Endothelial cell of umbilical vein (primary cell): ENCODE results near the gene TMC3. TPM values are rescaled to one million over a fixed set of nuclear protein-coding genes. Genes with fewer than 3 reads are reported as not detected.

ENCODE experiments used
- BruUV-seq: library from RNA; stranded (reverse); fragments of 400-500 nt; replicated peaks from 2 replicates; lab custom pipeline; 2021; lab: Mats Ljungman, UMichigan
- CTCF ChIA-PET: fragments of 300-600, 350-600 bp; sonication (Branson Sonifier 250); formaldehyde crosslinking; loops from one replicate; lab custom pipeline; 2021; ENCODE audit warnings: antibody characterized with exemption, inconsistent platforms; lab: Charles Lee
- POLR2A ChIA-PET: fragments of 300-600, 350-600 bp; sonication (Branson Sonifier 250); formaldehyde crosslinking; loops from one replicate; lab custom pipeline; 2021; ENCODE audit warnings: antibody characterized with exemption, inconsistent platforms; lab: Charles Lee
- DNase-seq: peaks from one replicate; pipeline ENCODE4 v3.0.0-alpha.2; 2011; ENCODE audit warnings: low read depth, low spot score
- FAIRE-seq: peaks from 2 replicates; lab custom pipeline; 2011; peaks lifted over from hg19 to GRCh38; lab: Jason Lieb, UNC
- H2AFZ ChIP-seq: 2 replicates; pipeline ENCODE4 v1.6.0; 2012; ENCODE audit warnings: low read depth, low read length, control low read depth, inconsistent platforms
- H3K27ac ChIP-seq: 2 replicates; pipeline ENCODE4 v1.5.1; 2011; ENCODE audit warnings: low read depth, mild to moderate bottlenecking, control low read depth, low read length, moderate library complexity; ENCODE audit not compliant: insufficient read depth
- H3K27me3 ChIP-seq, 2 experiments: 2 replicates each; pipeline versions ENCODE4 v1.6.0 to v1.6.1; 2011; ENCODE audit warnings: low read length in 2 of 2, mixed read lengths in 1 of 2; ENCODE audit not compliant: control insufficient read depth in 2 of 2, insufficient read depth in 2 of 2
- H3K36me3 ChIP-seq, 2 experiments: 2 replicates in 1 of 2; 3 replicates in 1 of 2; pipeline ENCODE4 v1.5.1; 2011; ENCODE audit warnings: low read length in 2 of 2, mild to moderate bottlenecking in 1 of 2, moderate library complexity in 1 of 2; ENCODE audit not compliant: control insufficient read depth in 2 of 2, insufficient read depth in 2 of 2; ENCODE audit errors: extremely low read depth in 1 of 2
- H3K4me1 ChIP-seq: 3 replicates; pipeline ENCODE4 v1.5.1; 2011; ENCODE audit warnings: mild to moderate bottlenecking, low read length; ENCODE audit not compliant: control insufficient read depth, insufficient read depth; ENCODE audit errors: extremely low read depth
- H3K4me2 ChIP-seq: 2 replicates; pipeline ENCODE4 v1.6.1; 2011; ENCODE audit warnings: low read length, control low read depth, mixed read lengths; ENCODE audit not compliant: insufficient read depth
- H3K4me3 ChIP-seq, 3 experiments: fragments of 200-600 bp in 1 of 3; sonication (generic), shearing (Covaris generic) in 1 of 3; replicated peaks in 1 of 3; 2 replicates each; pipeline ENCODE4 v1.5.1; 2011 to 2016; ENCODE audit warnings: control low read depth in 3 of 3, low read length in 3 of 3, mild to moderate bottlenecking in 2 of 3, inconsistent platforms in 1 of 3, low read depth in 1 of 3, moderate library complexity in 1 of 3; ENCODE audit not compliant: insufficient read depth in 1 of 3
- H3K79me2 ChIP-seq: 2 replicates; pipeline ENCODE4 v1.6.0; 2012; ENCODE audit warnings: low read length, inconsistent platforms; ENCODE audit not compliant: control insufficient read depth, insufficient read depth
- H3K9ac ChIP-seq: replicated peaks from 2 replicates; pipeline ENCODE3; 2011; ENCODE audit warnings: low read length, control low read depth; ENCODE audit not compliant: insufficient read depth; ENCODE audit errors: extremely low read depth
- H3K9me1 ChIP-seq: replicated peaks from 3 replicates; pipeline ENCODE4 v1.6.0; 2011; ENCODE audit warnings: mild to moderate bottlenecking, low read length; ENCODE audit not compliant: control insufficient read depth, insufficient read depth; ENCODE audit errors: extremely low read depth
- H3K9me3 ChIP-seq: replicated peaks from 2 replicates; pipeline ENCODE4 v1.5.1; 2012; ENCODE audit warnings: low read length, inconsistent platforms; ENCODE audit not compliant: control insufficient read depth, insufficient read depth
- H4K20me1 ChIP-seq: replicated peaks from 2 replicates; pipeline ENCODE3; 2011; ENCODE audit warnings: mild to moderate bottlenecking, low read length; ENCODE audit not compliant: control insufficient read depth, insufficient read depth; ENCODE audit errors: extremely low read depth
- EZH2 ChIP-seq: IDR thresholded peaks from 2 replicates; pipeline ENCODE4 v1.6.1; 2012; ENCODE audit warnings: borderline replicate concordance, low read depth, mild to moderate bottlenecking, moderate library complexity, low read length, inconsistent platforms; ENCODE audit not compliant: severe bottlenecking
- FOS ChIP-seq: IDR thresholded peaks from 2 replicates; pipeline ENCODE4 v1.6.1; 2011; ENCODE audit warnings: mild to moderate bottlenecking, low read length, moderate library complexity, borderline replicate concordance; ENCODE audit not compliant: insufficient read depth
- GATA2 ChIP-seq: IDR thresholded peaks from 2 replicates; pipeline ENCODE4 v1.7.0; 2011; ENCODE audit warnings: low read depth, mild to moderate bottlenecking, moderate library complexity, mixed read lengths, low read length; ENCODE audit not compliant: insufficient read length, insufficient read depth
- JUN ChIP-seq: IDR thresholded peaks from 2 replicates; pipeline ENCODE4 v1.6.1; 2011; ENCODE audit warnings: borderline replicate concordance, low read depth; ENCODE audit not compliant: insufficient read length, insufficient read depth
- MYC ChIP-seq: IDR thresholded peaks from one replicate; pipeline ENCODE4 v1.6.1; 2011; ENCODE audit warnings: mild to moderate bottlenecking, low read depth, low read length
- POLR2A ChIP-seq: IDR thresholded peaks from 2 replicates; pipeline ENCODE4 v1.6.1; 2012; ENCODE audit warnings: low read depth, mild to moderate bottlenecking, control low read depth, low read length
- POLR2AphosphoS5 ChIP-seq: IDR thresholded peaks from 2 replicates; pipeline ENCODE4 v1.6.1; 2012; ENCODE audit warnings: low read depth, mild to moderate bottlenecking, control low read depth, low read length, moderate library complexity; ENCODE audit not compliant: insufficient read depth
- dilution Hi-C: fragments of 300-500 bp; cut with MboI; formaldehyde crosslinking; loops from one replicate; pipeline ENCODE4 v1.15.0; 2019; ENCODE audit warnings: low sequenced_read_pairs; ENCODE audit not compliant: extremely low pct_ligation_motif_present
- intact Hi-C: fragments of 100-400 bp; cut with micrococcal nuclease; formaldehyde crosslinking; loops from one replicate; pipeline ENCODE4 v1.10.0; 2022
- polyA plus RNA-seq, 4 experiments: library from polyadenylated mRNA; depleted of rRNA in 3 of 4; stranded (reverse) in 3 of 4; unstranded in 1 of 4; fragments of >200 nt; gene quantifications; 2 replicates each; pipeline versions ENCODE4 v1.2.1 to v1.2.3, GENCODE V29; 2011 to 2012; ENCODE audit warnings: missing spikeins in 1 of 4
- total RNA-seq: library from RNA; stranded (reverse); gene quantifications from 2 replicates; pipeline ENCODE4 v1.2.3, GENCODE V29; 2021
- TF ChIP-seq, protein P1 (sequence below), 2 donors: IDR thresholded peaks; 1 replicate in 1 of 2; 2 replicates in 1 of 2; pipeline ENCODE4 v1.5.1; 2011; ENCODE audit warnings: low read length in 2 of 2, mild to moderate bottlenecking in 2 of 2, moderate library complexity in 2 of 2, control low read depth in 1 of 2, inconsistent platforms in 1 of 2, low read depth in 1 of 2; ENCODE audit not compliant: insufficient read depth in 1 of 2; ENCODE audit errors: extremely low read depth in 1 of 2

The TMC3 gene
- total and polyA plus RNA-seq, 2 donors (not counting 3 experiments of a cell fraction or from before 2014, with no cell fraction given): not detected

DNA sequence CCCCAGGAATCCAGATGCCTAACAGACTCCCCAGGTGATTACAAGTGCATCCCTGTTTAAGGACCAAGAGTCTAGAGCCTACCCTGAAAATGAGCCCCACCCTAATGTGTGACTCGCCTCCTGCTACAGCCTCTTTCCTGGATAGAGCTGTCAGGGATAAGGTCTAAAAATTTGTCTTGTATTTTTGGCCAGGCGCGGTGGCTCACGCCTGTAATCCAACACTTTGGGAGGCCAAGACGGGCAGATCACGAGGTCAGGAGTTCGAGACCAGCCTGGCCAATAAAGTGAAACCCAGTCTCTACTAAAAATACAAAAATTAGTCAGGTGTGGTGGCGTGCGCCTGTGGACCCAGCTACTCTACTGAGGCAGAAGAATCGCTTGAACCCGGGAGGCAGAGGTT, 11.2 kb downstream of the TMC3 start:
- ChIA-PET CTCF (no interaction called here), POLR2A (no interaction called here)
- no peak for FAIRE-seq
- Histone ChIP-seq H3K4me3 (no peak overlapping the region), H3K79me2 (no peaks in the 10 kb centered on the region), H3K27ac (no peak overlapping the region), H3K4me2 (no peak overlapping the region), H3K36me3 (no peaks in the 10 kb centered on the region), H3K9ac (no peak overlapping the region), H4K20me1 (no peaks in the 10 kb centered on the region), H3K27me3 (peaks cover 0 to 2% of the 10 kb centered on the region in 2 experiments), H3K9me3 (no peaks in the 10 kb centered on the region), H3K9me1 (no peaks in the 10 kb centered on the region), H2AFZ (no peak overlapping the region), H3K4me1 (no peaks in the 10 kb centered on the region)
- dilution Hi-C loops: no loop called here
- intact Hi-C loops: no loop called here
- no peak for DNase-seq
- no peak for TF ChIP-seq POLR2AphosphoS5
- no peak for TF ChIP-seq POLR2A
- no peak for TF ChIP-seq JUN
- TF ChIP-seq, protein P1, sequence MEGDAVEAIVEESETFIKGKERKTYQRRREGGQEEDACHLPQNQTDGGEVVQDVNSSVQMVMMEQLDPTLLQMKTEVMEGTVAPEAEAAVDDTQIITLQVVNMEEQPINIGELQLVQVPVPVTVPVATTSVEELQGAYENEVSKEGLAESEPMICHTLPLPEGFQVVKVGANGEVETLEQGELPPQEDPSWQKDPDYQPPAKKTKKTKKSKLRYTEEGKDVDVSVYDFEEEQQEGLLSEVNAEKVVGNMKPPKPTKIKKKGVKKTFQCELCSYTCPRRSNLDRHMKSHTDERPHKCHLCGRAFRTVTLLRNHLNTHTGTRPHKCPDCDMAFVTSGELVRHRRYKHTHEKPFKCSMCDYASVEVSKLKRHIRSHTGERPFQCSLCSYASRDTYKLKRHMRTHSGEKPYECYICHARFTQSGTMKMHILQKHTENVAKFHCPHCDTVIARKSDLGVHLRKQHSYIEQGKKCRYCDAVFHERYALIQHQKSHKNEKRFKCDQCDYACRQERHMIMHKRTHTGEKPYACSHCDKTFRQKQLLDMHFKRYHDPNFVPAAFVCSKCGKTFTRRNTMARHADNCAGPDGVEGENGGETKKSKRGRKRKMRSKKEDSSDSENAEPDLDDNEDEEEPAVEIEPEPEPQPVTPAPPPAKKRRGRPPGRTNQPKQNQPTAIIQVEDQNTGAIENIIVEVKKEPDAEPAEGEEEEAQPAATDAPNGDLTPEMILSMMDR (IDR thresholded peaks at IDR 0.05; ENCODE audit: extremely low read depth in 1 of 2, insufficient read depth in 1 of 2, low read depth in 1 of 2, low read length in 2 of 2): no peak
- TF ChIP-seq EZH2: no peak
- TF ChIP-seq FOS: no peak
- BruUV-seq: no TSS peak

DNA sequence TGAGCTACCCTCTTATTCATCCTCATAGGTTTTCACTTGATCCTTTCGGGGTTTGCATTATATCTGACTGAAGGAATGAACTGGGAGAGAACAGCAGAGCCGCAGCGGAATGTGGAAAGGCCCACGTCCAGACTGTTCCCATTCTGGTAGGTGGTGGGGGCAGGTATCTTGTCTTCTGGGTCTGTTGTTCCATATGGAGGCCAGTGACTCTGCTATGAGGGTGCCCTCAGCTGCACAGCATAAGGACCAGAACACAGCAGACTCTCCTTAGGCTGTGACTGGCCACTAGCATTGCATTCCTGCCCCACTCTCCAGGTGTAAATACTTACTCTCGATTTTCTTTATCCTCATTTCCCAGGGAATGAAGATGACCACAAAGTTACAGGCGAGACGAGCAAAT, 12.1 kb downstream of the TMC3 start:
- CTCF ChIA-PET: no interaction called here
- Histone ChIP-seq H3K4me2 (no peak overlapping the region), H3K27me3 (peaks cover 0 to 2% of the 10 kb centered on the region in 2 experiments), H3K9me1 (no peaks in the 10 kb centered on the region), H4K20me1 (no peaks in the 10 kb centered on the region), H3K27ac (no peak overlapping the region), H3K79me2 (no peaks in the 10 kb centered on the region), H3K9ac (no peak overlapping the region), H3K4me1 (no peaks in the 10 kb centered on the region), H3K9me3 (no peaks in the 10 kb centered on the region), H3K4me3 (no peak overlapping the region), H3K36me3 (no peaks in the 10 kb centered on the region), H2AFZ (no peak overlapping the region)
- DNase-seq (no peak), FAIRE-seq (no peak)
- BruUV-seq: no TSS peak
- intact Hi-C loops: no loop called here
- POLR2A ChIA-PET: no interaction called here
- no peak for TF ChIP-seq FOS
- TF ChIP-seq, protein P1 (IDR thresholded peaks at IDR 0.05; ENCODE audit: extremely low read depth in 1 of 2, insufficient read depth in 1 of 2, low read depth in 1 of 2, low read length in 2 of 2): no peak
- no peak for TF ChIP-seq MYC
- no peak for TF ChIP-seq GATA2
- no peak for TF ChIP-seq EZH2
- dilution Hi-C loops: no loop called here
